Omental fat pad (tissue), 4 donors: ENCODE data around the gene DMXL2. TPM values are rescaled to one million over a fixed set of nuclear protein-coding genes. Genes with fewer than 3 reads are reported as not detected.

Source experiments
- ATAC-seq: fragments of 150-250 bp; one replicate; pipeline ENCODE4 v1.9.1; 2016; ENCODE audit warnings: mild to moderate bottlenecking, moderate library complexity; ENCODE audit not compliant: low FRiP score
- DNase-seq: peaks from one replicate; pipeline ENCODE4 v3.0.0-alpha.2; 2019; ENCODE audit warnings: low spot score
- total RNA-seq, 4 donors: library from RNA; depleted of rRNA; stranded (reverse); fragments of >200 nt; gene quantifications; one replicate each; pipeline ENCODE4 v1.1.0, GENCODE V29; 2016
- TF ChIP-seq, protein P1 (sequence below), 3 donors: fragments of 450-650 bp; IDR thresholded peaks; one replicate each; pipeline ENCODE4 v1.5.1; 2016 to 2017; ENCODE audit warnings: antibody characterized with exemption in 3 of 3, mild to moderate bottlenecking in 3 of 3, moderate library complexity in 2 of 3

The DMXL2 gene
- total RNA-seq, 4 donors from 2014 or later = 47.5 to 77.2 (median 54.5) TPM

GRCh38 chr15:51401051-51401780 is 221.4 kb downstream of the DMXL2 start:
- TF ChIP-seq, protein P1, sequence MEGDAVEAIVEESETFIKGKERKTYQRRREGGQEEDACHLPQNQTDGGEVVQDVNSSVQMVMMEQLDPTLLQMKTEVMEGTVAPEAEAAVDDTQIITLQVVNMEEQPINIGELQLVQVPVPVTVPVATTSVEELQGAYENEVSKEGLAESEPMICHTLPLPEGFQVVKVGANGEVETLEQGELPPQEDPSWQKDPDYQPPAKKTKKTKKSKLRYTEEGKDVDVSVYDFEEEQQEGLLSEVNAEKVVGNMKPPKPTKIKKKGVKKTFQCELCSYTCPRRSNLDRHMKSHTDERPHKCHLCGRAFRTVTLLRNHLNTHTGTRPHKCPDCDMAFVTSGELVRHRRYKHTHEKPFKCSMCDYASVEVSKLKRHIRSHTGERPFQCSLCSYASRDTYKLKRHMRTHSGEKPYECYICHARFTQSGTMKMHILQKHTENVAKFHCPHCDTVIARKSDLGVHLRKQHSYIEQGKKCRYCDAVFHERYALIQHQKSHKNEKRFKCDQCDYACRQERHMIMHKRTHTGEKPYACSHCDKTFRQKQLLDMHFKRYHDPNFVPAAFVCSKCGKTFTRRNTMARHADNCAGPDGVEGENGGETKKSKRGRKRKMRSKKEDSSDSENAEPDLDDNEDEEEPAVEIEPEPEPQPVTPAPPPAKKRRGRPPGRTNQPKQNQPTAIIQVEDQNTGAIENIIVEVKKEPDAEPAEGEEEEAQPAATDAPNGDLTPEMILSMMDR (IDR thresholded peaks at IDR 0.05) = no peak
- ATAC-seq = no peak
- no peak for DNase-seq

DNA sequence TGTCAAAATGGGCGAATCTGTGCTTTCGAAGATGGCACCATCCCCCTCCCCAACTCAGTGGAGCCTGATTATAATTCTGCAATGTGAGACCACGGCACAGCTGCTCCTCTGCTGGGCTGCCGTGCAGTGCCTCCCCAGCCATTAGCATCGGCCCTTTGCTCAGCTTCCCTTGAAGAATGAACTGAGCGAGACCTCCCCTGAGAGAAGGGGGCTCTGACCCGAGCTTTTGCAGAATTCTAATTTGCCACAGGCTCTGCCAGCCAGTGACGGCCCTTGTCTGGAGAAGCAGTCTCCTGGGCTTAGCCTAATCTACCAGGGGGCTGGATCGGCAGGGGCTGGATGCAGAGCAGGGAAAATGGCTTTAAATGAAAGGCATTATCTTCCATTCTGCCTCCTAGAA is 223.9 kb downstream of the DMXL2 start:
- ATAC-seq (no peak), DNase-seq (no peak)
- TF ChIP-seq, protein P1 (IDR thresholded peaks at IDR 0.05) = no peak

Other genes with a start within 250 kb of the DMXL2 start
- gene SCG3, start 58.7 kb upstream of the DMXL2 start, total RNA-seq = under 1 TPM in 1 of 4 donors, not detected in 3; 0.47 TPM
- 10 to 100 TPM in 3 of 4 donors, 1 to 10 TPM in 1; 8.9 to 21.5 (median 15.9) TPM for gene LYSMD2, start 114.9 kb upstream of the DMXL2 start, total RNA-seq
- gene TMOD2, start 128.8 kb upstream of the DMXL2 start, total RNA-seq = 10 to 100 TPM in 2 of 4 donors, 1 to 10 TPM in 2; 6.5 to 28.5 (median 12.4) TPM
- gene TMOD3, start 206.9 kb upstream of the DMXL2 start, total RNA-seq = 10 to 100 TPM; 25.7 to 47.0 (median 37.3) TPM